BJ (cell line): ENCODE results near the gene FAM25A. TPM values are rescaled to one million over a fixed set of nuclear protein-coding genes. Genes with fewer than 3 reads are reported as not detected.
"Not testable (repeated sequence)": the region's sequence is repeated elsewhere in the genome, so short reads cannot be mapped to it uniquely, and the experiment has no call there.

Experiments used
- CTCF ChIA-PET: fragments of 350-600 bp; formaldehyde crosslinking; extraction: SDS; loops from one replicate; lab custom pipeline; 2021; ENCODE audit warnings: antibody characterized with exemption, inconsistent platforms; lab: Yijun Ruan, JAX
- POLR2A ChIA-PET: fragments of 300-600 bp; sonication (Branson Sonifier 250); formaldehyde crosslinking; extraction: SDS; loops from one replicate; lab custom pipeline; 2021; ENCODE audit warnings: antibody characterized with exemption; lab: Charles Lee
- DNase-seq: peaks from one replicate; pipeline ENCODE4 v3.0.0-alpha.2; 2011; ENCODE audit warnings: low read depth
- H3K27me3 ChIP-seq: 2 replicates; pipeline ENCODE4 v1.6.0; 2011; ENCODE audit warnings: low read length; ENCODE audit not compliant: control insufficient read depth, insufficient read depth
- H3K36me3 ChIP-seq: 2 replicates; pipeline ENCODE4 v1.5.1; 2011; ENCODE audit warnings: low read length; ENCODE audit not compliant: control insufficient read depth, insufficient read depth
- H3K4me3 ChIP-seq: 2 replicates; pipeline ENCODE4 v1.5.1; 2011; ENCODE audit warnings: low read depth, mild to moderate bottlenecking, control low read depth, low read length
- polyA plus RNA-seq: library from polyadenylated mRNA; depleted of rRNA; stranded (reverse); fragments of >200 nt; gene quantifications from 2 replicates; pipeline ENCODE4 v1.2.3, GENCODE V29; 2011
- TF ChIP-seq, protein P1 (sequence below): IDR thresholded peaks from 2 replicates; pipeline ENCODE4 v1.5.1; 2011; ENCODE audit warnings: low read depth, mild to moderate bottlenecking, control low read depth, inconsistent platforms, low read length, moderate library complexity; ENCODE audit not compliant: insufficient read depth

FAM25A gene
- polyA plus RNA-seq, 1 experiment = not detected

DNA sequence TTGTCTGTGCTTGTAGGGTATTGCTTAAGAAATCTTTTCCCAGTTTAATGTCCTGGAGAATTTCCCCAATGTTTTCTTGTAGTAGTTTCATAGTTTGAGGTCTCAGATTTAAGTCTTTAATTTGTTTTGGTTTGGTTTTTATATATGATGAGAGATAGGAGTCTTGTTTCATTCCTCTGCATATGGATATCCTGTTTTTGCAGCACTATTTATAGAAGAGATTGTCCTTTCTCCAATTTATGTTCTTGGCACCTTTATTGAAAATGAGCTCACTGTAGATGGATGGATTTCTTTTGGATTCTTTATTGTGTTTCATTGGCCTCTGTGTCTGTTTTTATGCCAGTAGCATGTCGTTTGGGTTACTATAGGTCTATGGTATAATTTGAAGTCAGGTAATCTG, 31.6 kb upstream of the FAM25A start:
- ChIA-PET CTCF (interaction anchor here (0.7 kb wide), 1 partner anchor 49 kb away, joined by 5 read pairs; no protein-coding TSS in a partner anchor), POLR2A (no interaction called here)
- H3K27me3 ChIP-seq = no peaks in the 10 kb centered on the region

DNA sequence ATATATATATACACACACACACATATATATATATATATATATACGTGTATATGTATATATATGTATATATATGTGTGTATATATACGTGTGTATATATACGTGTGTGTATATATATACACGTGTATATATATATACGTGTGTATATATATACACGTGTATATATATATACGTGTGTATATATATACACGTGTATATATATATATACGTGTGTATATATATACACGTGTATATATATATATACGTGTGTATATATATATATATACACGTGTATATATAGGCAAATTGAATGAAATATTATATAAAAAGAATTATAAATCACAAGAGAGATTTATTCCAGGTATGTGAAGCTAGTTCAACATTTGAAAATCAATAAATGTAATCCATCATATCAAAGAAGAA, 28.7 kb upstream of the FAM25A start:
- H3K4me3 ChIP-seq, H3K27me3 ChIP-seq, POLR2A ChIA-PET, DNase-seq, H3K36me3 ChIP-seq: not testable (repeated sequence)
- CTCF ChIA-PET = interaction anchor here (1.7 kb wide), 1 partner anchor 11 kb away, joined by 3 read pairs; no protein-coding TSS in a partner anchor

More for the DNA sequence above, 31.6 kb upstream of the FAM25A start:
- Histone ChIP-seq H3K36me3 (no peaks in the 10 kb centered on the region), H3K4me3 (no peak overlapping the region)
- no peak for DNase-seq
- TF ChIP-seq, protein P1, sequence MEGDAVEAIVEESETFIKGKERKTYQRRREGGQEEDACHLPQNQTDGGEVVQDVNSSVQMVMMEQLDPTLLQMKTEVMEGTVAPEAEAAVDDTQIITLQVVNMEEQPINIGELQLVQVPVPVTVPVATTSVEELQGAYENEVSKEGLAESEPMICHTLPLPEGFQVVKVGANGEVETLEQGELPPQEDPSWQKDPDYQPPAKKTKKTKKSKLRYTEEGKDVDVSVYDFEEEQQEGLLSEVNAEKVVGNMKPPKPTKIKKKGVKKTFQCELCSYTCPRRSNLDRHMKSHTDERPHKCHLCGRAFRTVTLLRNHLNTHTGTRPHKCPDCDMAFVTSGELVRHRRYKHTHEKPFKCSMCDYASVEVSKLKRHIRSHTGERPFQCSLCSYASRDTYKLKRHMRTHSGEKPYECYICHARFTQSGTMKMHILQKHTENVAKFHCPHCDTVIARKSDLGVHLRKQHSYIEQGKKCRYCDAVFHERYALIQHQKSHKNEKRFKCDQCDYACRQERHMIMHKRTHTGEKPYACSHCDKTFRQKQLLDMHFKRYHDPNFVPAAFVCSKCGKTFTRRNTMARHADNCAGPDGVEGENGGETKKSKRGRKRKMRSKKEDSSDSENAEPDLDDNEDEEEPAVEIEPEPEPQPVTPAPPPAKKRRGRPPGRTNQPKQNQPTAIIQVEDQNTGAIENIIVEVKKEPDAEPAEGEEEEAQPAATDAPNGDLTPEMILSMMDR = no peak

DNA sequence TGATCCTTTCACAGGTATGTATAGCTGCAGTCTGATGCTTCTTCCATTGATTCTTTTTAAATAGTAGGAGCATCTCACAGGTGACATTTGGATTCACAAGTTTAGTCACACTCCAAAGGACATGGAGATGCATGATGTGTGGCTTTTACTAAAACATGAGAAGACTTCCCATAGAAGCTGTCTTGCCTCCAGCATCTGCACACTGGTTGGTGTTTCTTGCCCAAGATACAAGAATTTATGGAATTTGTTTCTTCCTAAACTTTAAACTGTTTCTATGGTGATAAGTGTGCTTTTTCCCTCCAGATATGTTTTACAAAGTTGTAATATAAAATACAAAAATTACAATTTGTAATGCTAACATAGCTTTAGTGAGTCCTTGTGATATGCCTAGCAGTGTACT, 27.6 kb upstream of the FAM25A start:
- no peaks in the 10 kb centered on the region for H3K36me3 ChIP-seq
- no peak overlapping the region for H3K4me3 ChIP-seq
- TF ChIP-seq, protein P1 = no peak
- no peak for DNase-seq
- POLR2A ChIA-PET = interaction anchor here (0.5 kb wide), 1 partner anchor 199 kb away, joined by 3 read pairs; no protein-coding TSS in a partner anchor
- no peaks in the 10 kb centered on the region for H3K27me3 ChIP-seq
- CTCF ChIA-PET = interaction anchor here (0.7 to 1.7 kb wide), 2 partner anchors 13 to 22 kb away, joined by 3 read pairs; no protein-coding TSS in a partner anchor

DNA sequence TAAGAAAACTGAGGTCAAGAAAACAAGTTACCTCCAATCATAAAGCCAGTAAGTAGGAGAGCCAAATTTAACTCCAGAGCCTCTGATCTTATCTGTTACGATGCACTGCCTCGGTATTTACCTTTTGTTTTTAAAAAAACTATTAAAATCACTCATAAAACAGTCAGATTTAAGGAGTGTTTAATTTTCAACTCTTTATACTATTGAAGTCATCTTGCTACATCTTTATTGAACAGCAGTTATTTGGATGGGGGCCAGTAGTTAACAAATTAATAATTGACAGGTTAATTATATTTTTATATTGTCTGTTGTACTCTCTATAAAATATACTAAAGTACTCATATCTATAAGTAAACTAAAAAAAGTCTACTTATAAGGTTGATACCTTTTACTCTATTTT, 27.2 kb upstream of the FAM25A start:
- TF ChIP-seq, protein P1 = no peak
- ChIA-PET CTCF (interaction anchor here (1.7 kb wide), 1 partner anchor 13 kb away, joined by 3 read pairs; no protein-coding TSS in a partner anchor), POLR2A (no interaction called here)
- Histone ChIP-seq H3K36me3 (no peaks in the 10 kb centered on the region), H3K4me3 (no peak overlapping the region), H3K27me3 (no peaks in the 10 kb centered on the region)
- no peak for DNase-seq

DNA sequence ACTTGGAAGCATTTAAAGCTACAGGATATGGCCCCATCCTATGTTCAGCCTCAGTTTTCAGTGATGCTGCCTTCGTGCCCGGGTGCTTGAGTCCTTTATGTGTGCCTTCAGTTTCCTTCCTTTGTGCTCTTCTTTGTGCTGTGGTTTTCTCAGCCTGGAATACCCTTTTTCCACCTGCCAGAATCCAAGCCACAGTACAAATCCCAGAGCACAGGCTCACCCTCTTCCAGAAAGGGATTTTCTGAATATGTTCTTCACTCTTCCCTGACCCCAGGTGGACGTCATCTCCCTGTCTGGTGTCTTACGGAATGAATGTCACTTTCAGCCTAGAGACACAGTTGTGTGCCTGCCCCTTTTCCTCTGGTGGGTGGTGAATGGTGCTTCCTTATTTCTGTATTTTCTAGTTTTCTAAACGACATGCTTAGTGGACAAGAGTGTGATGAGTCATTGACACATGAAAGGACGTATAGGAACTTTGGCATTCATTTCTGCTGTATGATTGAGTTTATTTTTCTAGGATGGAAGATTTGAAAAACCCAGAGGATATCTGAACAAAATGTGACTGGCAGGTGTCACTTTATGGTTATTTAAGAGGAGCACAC, 20.2 kb upstream of the FAM25A start:
- POLR2A ChIA-PET, CTCF ChIA-PET, H3K36me3 ChIP-seq, H3K27me3 ChIP-seq, DNase-seq, H3K4me3 ChIP-seq: not testable (repeated sequence)

DNA sequence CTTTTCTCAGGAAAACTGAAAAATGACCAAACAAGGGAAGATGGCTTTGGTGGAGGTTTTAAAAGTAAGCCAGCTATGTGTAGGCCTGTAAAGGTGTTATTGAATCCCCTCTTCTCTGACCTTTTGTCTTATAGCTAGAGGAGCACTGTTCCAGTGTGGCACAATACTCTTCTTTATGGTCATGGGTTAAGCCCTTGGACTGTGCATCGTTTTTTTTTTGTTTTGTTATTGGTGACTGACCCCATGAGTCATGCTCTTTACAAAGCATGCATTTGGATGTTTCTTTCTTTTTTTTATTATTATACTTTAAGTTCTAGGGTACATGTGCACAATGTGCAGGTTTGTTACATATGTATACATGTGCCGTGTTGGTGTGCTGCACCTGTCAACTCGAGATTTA, 19.6 kb upstream of the FAM25A start:
- POLR2A ChIA-PET = no interaction called here
- H3K36me3 ChIP-seq = no peaks in the 10 kb centered on the region
- TF ChIP-seq, protein P1 = no peak
- H3K27me3 ChIP-seq = no peaks in the 10 kb centered on the region
- CTCF ChIA-PET = no interaction called here
- no peak for DNase-seq
- no peak overlapping the region for H3K4me3 ChIP-seq

DNA sequence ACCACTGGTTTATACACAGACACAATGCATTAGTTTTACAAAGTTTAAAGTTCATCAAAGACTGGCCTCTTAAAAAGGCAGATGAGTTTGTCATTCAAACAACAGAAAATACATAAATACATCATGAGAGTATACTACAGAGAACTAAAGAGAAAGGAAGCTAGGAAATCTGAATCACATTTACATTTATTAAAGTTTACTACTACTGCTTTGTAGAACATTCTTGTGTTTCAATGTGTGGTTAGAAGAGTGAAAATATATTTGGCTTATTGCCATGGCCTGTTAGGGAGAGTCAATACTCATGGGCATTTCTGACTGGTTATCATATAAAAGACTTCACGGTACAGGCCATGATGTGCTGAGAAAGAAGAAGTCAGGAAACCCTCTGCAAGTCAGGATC, 13.0 kb upstream of the FAM25A start:
- H3K4me3 ChIP-seq, POLR2A ChIA-PET, H3K36me3 ChIP-seq, CTCF ChIA-PET, H3K27me3 ChIP-seq, DNase-seq: not testable (repeated sequence)

DNA sequence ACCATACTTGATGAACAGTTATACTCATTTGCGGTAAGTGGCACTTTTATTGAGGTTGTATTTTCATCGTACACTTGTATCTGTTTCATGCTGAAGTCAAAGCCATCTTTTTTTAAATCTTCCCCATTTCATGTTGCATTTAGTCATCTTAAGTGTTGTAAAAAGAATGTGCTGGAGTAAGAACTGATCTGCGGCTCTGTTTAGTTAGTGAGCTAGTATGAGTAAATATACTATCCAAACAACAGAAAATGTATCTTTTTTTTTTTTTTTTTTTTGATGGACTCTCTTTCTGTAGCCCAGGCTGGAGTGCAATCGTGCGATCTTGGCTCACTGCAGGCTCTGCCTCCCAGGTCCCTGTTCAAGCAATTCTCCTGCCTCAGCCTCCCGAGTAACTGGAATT, 12.4 kb upstream of the FAM25A start:
- H3K27me3 ChIP-seq, H3K36me3 ChIP-seq, DNase-seq, CTCF ChIA-PET, H3K4me3 ChIP-seq, POLR2A ChIA-PET: not testable (repeated sequence)

DNA sequence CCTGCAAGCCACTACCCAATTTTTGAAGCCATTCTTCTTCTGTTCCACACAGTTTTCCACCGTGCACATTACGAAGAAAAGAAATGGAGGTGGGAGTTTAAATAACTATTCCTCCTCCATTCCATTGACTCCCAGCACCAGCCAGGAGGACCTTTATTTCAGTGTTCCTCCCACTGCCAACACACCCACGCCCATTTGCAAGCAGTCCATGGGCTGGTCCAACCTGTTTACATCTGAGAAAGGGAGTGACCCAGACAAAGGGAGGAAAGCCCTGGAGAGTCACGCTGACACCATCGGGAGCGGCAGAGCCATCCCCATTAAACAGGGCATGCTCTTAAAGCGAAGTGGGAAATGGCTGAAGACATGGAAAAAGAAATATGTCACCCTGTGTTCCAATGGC, 11.8 kb upstream of the FAM25A start:
- H3K4me3 ChIP-seq, H3K27me3 ChIP-seq, CTCF ChIA-PET, DNase-seq, POLR2A ChIA-PET, H3K36me3 ChIP-seq: not testable (repeated sequence)
